Suprapubic skin (tissue), 4 donors: ENCODE measurements around the gene RPL27. TPM values are rescaled to one million over a fixed set of nuclear protein-coding genes. Genes with fewer than 3 reads are reported as not detected.

Source experiments
- DNase-seq, 2 donors: peaks; one replicate each; pipeline ENCODE4 v3.0.0-alpha.2; 2019; ENCODE audit warnings: low spot score in 2 of 2
- H3K27ac ChIP-seq: fragments of 200-600 bp; sonication (generic); one replicate; pipeline ENCODE4 v1.5.1; 2019
- H3K27me3 ChIP-seq: fragments of 200-600 bp; sonication (generic); one replicate; pipeline ENCODE4 v1.5.1; 2019
- H3K36me3 ChIP-seq: fragments of 200-600 bp; sonication (generic); one replicate; pipeline ENCODE4 v1.5.1; 2019
- H3K4me1 ChIP-seq: fragments of 200-600 bp; sonication (generic); one replicate; pipeline ENCODE4 v1.5.1; 2019
- H3K4me3 ChIP-seq: fragments of 200-600 bp; sonication (generic); one replicate; pipeline ENCODE4 v1.5.1; 2019; ENCODE audit warnings: mild to moderate bottlenecking
- H3K9me3 ChIP-seq: fragments of 200-600 bp; sonication (generic); one replicate; pipeline ENCODE4 v1.5.1; 2019
- CTCF ChIP-seq, 2 donors: fragments of 200-600 bp in 1 of 2; fragments of 450-650 bp in 1 of 2; sonication (generic) in 1 of 2; IDR thresholded peaks; one replicate each; pipeline ENCODE4 v1.5.1; 2016 to 2019; ENCODE audit warnings: antibody characterized with exemption in 2 of 2, mild to moderate bottlenecking in 1 of 2, moderate library complexity in 1 of 2
- EP300 ChIP-seq: sonication (generic); formaldehyde crosslinking; IDR thresholded peaks from one replicate; pipeline ENCODE4 v1.6.1; 2017; ENCODE audit warnings: antibody characterized with exemption
- POLR2A ChIP-seq, 2 donors: fragments of 450-650 bp; IDR thresholded peaks; one replicate each; pipeline ENCODE4 v1.6.1; 2017; ENCODE audit warnings: antibody characterized with exemption in 2 of 2, mild to moderate bottlenecking in 2 of 2, moderate library complexity in 2 of 2
- POLR2AphosphoS5 ChIP-seq, 3 donors: sonication (generic); formaldehyde crosslinking; IDR thresholded peaks; one replicate each; pipeline ENCODE4 v1.6.1; 2017; ENCODE audit warnings: antibody characterized with exemption in 3 of 3
- WGBS: methylation state at CpG from one replicate; pipeline ENCODE4 v1.1.5; 2018; 5-methylcytosine and 5-hydroxymethylcytosine counted together
- total RNA-seq, 4 donors: library from RNA; depleted of rRNA; stranded (reverse); fragments of >200 nt; gene quantifications; one replicate each; pipeline ENCODE4 v1.1.0, GENCODE V29; 2016

The RPL27 gene
- total RNA-seq, 4 donors from 2014 or later = 968 to 1,986 (median 1,251) TPM

GRCh38 chr17:43025290-43025657, 27.1 kb downstream of the RPL27 start:
- Histone ChIP-seq H3K4me3 (peak overlapping the region; percentile 48), H3K4me1 (peaks cover 32% of the 10 kb centered on the region), H3K9me3 (no peaks in the 10 kb centered on the region), H3K27ac (peak overlapping the region; percentile 3), H3K36me3 (no peaks in the 10 kb centered on the region), H3K27me3 (no peaks in the 10 kb centered on the region)
- peak in 1 of 2 donors; percentile 77 for DNase-seq
- TF ChIP-seq EP300 (no peak), POLR2A (IDR thresholded peaks at IDR 0.05) (no peak), POLR2AphosphoS5 (IDR thresholded peaks at IDR 0.05) (no peak), CTCF (IDR thresholded peaks at IDR 0.05) (no peak)
- WGBS = 10% methylated on average over 23 of the region's 27 CpGs

GRCh38 chr17:43025766-43026537, 27.7 kb downstream of the RPL27 start:
- TF ChIP-seq EP300 = no peak
- no peak for TF ChIP-seq POLR2AphosphoS5 (IDR thresholded peaks at IDR 0.05)
- no peak for TF ChIP-seq POLR2A (IDR thresholded peaks at IDR 0.05)
- no peak for TF ChIP-seq CTCF (IDR thresholded peaks at IDR 0.05)
- WGBS = 58% methylated on average over 16 of the region's 16 CpGs
- peak overlapping the region; percentile 3 for H3K27ac ChIP-seq
- no peak for DNase-seq
- H3K27me3 ChIP-seq = no peaks in the 10 kb centered on the region
- no peaks in the 10 kb centered on the region for H3K9me3 ChIP-seq
- no peaks in the 10 kb centered on the region for H3K36me3 ChIP-seq
- H3K4me3 ChIP-seq = no peak overlapping the region
- peaks cover 27% of the 10 kb centered on the region for H3K4me1 ChIP-seq

- no peak for TF ChIP-seq POLR2AphosphoS5 (IDR thresholded peaks at IDR 0.05)
- TF ChIP-seq CTCF (IDR thresholded peaks at IDR 0.05) = no peak
- no peak for TF ChIP-seq EP300
- TF ChIP-seq POLR2A (IDR thresholded peaks at IDR 0.05) = no peak
- H3K4me1 ChIP-seq = peaks cover 23% of the 10 kb centered on the region
- H3K36me3 ChIP-seq = no peaks in the 10 kb centered on the region
- DNase-seq = no peak
- no peaks in the 10 kb centered on the region for H3K27me3 ChIP-seq
- WGBS = 73% methylated on average over 5 of the region's 5 CpGs
- H3K27ac ChIP-seq = no peak overlapping the region
- H3K9me3 ChIP-seq = no peaks in the 10 kb centered on the region
- no peak overlapping the region for H3K4me3 ChIP-seq
These were observed 28.4 kb downstream of the RPL27 start for GRCh38 chr17:43026595-43026994.

GRCh38 chr17:43027091-43028032, 29.1 kb downstream of the RPL27 start:
- WGBS = 75% methylated on average over 9 of the region's 9 CpGs
- TF ChIP-seq EP300 (no peak), POLR2AphosphoS5 (IDR thresholded peaks at IDR 0.05) (no peak), CTCF (IDR thresholded peaks at IDR 0.05) (no peak)
- no peak overlapping the region for H3K27ac ChIP-seq

More at GRCh38 chr17:43027091-43028032, 29.1 kb downstream of the RPL27 start:
- no peak for DNase-seq
- Histone ChIP-seq H3K9me3 (no peaks in the 10 kb centered on the region), H3K27me3 (no peaks in the 10 kb centered on the region), H3K36me3 (no peaks in the 10 kb centered on the region), H3K4me1 (peaks cover 22% of the 10 kb centered on the region), H3K4me3 (no peak overlapping the region)
